CD4-positive, alpha-beta T cell treated with Interleukin-1 beta for 1 hour (primary cell): ENCODE data around the gene KCNJ13.

Source experiments
- DNase-seq, 2 donors: peaks; one replicate each; pipeline ENCODE4 v3.0.0-alpha.2; 2020 to 2022

KCNJ13 gene

GRCh38 chr2:232776435-232776834, at the start of gene KCNJ13:
TSS of gene KCNJ13 (minus strand) at chr2:232776565. CDS start at chr2:232771362, 5,203 bp downstream.
- no peak for DNase-seq

DNA sequence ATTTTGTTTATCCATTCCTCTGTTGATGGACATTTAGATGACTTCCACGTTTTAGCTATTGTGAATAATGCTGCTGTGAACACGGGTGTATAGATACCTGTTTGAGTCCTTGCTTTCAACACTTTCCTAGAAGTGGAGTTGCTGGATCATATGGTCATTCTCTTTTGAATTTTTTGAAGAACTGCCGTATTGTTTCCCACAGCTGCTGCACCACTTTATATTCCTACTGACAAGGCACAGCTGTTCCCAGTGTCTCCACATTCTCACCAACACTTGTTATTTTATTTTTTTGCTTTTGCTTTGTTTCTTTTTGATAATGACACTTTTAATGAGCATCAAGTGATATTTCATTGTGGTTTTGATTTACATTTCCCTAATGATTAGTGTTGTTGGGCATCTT, 41.4 kb upstream of the KCNJ13 start:
- DNase-seq: no peak

GRCh38 chr2:232816657-232817056, 40.3 kb upstream of the KCNJ13 start:
- DNase-seq: no peak

DNA sequence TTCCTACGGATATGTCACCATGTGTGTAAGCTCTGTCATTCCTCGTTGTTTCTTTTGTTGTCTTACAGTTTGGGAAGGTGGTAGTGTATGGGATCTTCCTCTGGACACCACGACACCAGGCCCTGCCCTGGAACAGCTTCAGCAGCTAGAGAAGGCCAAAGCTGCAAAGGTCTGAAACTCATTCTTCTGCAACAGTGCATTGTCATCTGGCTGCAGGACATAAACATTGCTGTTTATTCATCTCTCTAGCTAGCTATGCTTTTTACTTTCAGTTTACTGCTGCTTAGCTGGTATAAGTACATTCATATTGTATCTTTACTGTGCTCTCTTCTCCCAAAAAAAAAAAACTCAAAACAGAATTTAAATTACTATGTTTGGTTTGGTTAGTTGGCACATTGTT, 39.2 kb upstream of the KCNJ13 start:
- DNase-seq: no peak

DNA sequence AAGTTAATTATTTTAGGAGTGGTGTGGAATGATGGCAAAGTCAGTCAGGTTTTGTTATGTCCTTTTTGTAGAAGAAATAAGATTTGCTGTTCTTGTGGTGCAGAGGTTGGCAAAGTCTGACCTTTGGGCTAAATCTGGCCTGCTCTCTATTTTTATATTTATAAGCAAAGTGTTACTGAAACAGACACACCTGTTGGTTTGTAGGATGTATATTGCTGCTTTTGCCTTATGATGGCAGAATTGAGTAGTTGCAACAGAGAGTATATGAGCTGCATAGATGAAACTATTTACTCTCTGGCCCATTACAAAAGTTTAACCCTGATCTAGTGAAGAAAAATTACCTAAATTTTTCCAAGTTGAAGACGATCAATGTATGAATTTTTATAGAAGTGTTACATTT, 34.1 kb upstream of the KCNJ13 start:
- no peak for DNase-seq

DNA sequence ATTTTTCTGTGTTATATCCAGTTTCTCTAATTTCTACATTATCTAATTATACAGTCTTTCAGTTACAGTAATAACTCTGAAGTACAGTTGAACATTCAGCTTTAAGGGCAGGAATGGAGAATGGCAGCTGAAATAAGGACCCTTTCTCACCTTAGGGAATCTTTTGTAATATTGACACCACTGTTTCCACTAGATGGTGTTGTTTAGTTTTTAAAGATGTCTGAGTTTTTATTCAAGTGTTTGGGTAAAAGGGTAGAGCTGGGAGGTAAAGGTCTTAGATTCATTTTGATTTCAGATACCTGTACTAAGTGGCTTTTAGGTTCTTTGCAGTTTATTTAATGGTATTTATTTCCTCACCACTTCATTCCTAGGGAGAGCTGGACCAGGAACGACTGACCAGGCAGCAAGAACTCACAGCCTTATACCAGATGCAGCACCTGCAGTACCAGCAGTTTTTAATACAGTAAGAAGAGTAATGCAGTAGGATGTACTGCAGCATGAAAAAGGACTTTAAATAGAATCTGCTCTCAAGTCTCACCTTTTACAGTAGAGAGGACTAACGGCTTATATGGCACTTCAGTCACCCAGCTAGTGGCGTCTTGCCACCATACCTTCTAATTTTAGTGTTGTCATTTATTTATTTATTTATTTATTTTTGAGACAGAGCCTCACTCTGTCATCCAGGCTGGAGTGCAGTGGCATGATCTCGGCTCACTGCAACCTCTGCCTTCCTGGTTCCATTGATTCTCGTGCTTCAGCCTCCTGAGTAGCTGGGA, 33.2 kb upstream of the KCNJ13 start:
- no peak for DNase-seq

DNA sequence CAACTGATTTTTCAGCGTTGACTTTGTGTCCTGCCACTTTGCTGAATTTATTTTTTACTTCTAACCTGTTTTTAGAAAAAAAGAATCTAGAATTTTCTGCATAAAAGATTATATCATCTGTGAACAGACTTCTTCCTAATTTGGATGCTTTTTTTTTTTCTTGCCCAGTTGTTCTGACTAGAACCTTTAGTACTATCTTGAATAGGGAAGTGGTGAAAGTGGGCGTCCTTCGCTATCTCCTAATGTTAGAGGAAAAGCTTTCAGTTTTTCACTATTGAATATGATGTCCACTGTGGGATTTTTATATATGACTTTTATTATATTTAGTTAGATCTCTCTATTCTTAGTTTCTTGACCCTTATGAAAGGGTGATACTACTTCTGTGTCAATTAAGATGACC, 25.7 kb upstream of the KCNJ13 start:
- no peak for DNase-seq

DNA sequence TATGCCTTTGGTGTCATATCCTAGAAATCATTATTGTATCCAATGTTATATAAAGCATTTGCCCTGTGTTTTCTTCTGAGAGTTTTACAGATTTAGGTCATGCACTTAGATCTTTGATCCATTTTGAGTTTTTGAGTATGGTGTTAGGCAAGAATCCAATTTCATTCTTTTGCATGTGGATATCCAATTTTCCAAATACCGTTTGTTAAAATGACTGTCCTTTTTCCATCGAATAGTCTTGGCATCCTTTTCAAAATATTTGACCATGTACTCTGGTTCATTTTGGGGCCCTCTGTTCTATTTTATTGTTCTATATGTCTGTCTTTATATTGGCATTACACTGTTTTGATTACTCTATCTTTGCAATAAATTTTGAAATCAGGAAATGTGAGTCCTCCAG, 23.8 kb upstream of the KCNJ13 start:
- no peak for DNase-seq

DNA sequence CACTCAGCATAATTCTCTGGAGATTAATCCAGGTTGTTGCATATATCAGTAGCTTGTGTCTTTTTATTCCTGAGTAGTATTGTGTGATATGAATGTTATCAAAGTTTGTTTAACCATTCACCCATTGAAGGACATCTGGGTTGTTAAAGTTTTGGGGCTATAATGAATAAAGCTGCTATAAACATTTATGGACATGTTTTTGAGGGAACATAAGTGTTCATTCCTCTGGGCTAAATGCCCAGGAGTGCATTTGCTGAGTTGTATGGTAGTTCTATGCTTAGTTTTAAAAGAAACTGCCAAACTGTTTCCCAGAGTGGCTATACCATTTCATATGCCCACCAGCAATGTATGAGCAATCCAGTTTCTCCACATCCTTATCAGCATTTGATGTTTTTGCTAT, 21.8 kb upstream of the KCNJ13 start:
- DNase-seq: no peak

DNA sequence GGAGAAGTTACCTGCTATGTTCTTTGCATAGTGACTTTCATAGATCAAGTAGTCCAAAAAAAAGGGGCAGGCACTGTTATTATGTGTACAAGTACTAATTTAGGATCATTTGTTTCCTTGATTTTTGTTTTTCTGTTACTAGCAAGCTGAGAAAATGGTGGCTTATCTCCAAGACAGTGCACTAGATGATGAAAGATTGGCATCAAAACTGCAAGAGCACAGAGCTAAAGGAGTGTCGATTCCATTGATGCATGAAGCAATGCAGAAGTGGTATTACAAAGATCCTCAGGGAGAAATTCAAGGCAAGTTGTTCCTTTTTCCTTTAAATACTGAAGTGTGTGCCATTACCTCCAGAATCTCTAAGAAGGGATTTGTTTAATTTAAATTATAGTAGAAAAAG, 19.6 kb upstream of the KCNJ13 start:
- DNase-seq: no peak

DNA sequence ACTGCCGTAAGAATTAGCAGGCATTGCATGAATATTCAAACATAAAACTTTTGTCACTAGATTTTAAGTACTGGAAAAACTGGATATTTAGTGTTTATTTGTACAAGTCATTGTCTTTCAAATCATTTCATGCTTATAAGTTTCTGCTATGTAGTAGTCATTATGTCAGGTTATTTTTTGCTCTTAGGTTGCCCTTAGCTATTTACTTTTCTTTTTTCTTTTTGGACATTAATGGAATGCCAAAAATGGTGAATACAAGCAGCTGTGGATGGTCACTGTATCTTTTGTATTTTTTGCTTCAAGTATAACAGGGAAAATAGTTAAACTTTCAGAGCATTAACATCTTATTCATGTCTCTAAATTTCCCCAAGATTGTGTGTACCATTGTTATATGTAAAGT, 18.6 kb upstream of the KCNJ13 start:
- no peak for DNase-seq

GRCh38 chr2:232793271-232793670, 16.9 kb upstream of the KCNJ13 start:
- DNase-seq: no peak

DNA sequence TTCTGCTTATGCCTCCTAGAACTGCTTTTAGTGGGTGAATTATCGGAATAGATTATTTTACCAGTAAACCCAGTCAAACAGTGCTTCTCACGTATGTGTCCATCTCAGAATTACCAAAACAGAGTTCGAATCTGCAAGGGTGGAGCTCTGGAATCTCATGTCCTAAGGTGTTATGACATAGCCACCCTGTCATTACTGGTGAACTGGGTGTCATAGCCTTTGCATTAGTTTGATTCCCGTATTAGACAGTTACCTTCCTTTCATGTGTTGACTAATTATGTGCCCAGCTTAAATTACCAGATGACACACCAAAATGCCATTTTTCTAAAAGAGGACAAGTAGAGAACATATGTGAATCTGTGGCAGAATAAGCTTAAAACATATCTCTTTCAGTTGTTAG, 15.2 kb upstream of the KCNJ13 start:
- DNase-seq: no peak

DNA sequence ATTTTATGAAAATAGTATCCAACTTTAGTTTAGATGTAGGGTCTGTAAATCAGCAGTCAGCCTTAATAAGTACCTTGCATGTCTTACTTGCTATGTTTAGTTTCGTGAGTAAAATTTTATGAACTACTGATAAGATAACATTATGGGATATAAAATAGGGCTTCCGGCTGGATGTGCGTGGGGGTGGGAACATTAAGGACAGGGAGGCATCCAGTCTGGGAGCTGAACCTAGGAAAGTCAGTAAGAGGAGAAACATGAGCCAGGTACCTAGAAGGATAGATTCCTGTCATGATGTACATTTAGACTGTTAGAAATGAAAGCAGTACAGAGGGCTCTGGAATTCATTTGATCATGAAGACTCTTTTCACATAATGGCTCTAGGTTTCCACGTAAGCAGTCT, 12.7 kb upstream of the KCNJ13 start:
- no peak for DNase-seq

DNA sequence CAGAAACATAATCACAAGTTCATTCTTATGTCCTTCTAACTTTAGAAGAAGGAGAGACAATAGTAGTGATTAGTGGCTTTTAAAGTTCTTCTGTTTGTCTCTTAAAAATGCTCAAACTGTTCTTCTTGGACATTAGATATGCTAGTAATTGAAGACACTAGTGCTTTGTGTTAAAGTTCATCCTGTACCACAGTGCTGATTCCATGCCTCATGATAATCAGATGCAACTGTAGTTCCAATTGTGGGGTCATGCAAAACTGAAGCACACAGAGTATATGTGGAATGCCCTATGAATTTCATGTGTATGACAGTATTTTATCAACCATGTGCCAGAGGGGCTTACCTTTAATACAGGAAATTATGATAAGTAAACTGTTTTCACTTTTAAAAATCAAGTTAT, 11.4 kb upstream of the KCNJ13 start:
- no peak for DNase-seq

DNA sequence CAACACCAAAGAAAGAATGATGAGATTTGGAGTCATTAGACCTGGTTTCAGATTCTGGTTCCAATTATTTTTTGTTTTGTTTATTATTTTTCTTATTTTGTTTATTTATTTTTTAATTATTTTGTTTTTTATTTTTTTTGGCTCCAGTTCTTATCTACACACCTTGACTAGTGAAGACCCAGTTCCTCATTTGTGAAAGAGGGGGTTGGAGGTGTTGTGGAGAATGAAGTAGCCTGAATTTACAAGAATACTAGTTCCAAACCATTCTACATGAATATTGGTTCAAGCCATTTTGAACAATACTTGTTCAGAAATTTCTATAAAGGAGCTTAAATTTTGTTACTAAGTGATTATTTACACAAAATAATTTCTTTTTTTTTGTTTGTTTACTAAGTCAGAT, 6.9 kb upstream of the KCNJ13 start:
- DNase-seq: no peak

DNA sequence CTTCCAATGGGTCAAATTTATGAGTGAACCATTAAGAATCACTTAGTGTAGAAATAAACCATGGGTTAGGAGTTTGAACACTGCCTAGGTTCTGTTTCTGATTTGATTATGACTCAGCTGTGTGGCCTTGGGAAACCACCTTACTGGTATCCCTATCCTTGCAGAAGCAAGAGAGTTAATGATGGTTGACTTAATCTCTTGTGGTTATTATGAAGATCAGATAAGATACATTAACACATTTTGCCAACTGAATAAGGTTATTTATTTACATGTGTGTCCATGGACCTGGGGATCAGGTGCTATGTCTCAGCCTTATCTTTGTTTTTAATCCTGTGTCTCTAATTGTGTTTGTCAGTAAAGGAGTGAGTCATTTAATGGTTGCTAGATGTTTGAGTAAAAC, 5.4 kb upstream of the KCNJ13 start:
- peak in 1 of 2 donors; percentile 18 for DNase-seq

GRCh38 chr2:232779934-232780333, 3.6 kb upstream of the KCNJ13 start:
- DNase-seq: no peak

GRCh38 chr2:232779465-232779864, 3.1 kb upstream of the KCNJ13 start:
- no peak for DNase-seq

- DNase-seq: no peak
These were observed 911 bp upstream of the KCNJ13 start for GRCh38 chr2:232777276-232777675.

DNA sequence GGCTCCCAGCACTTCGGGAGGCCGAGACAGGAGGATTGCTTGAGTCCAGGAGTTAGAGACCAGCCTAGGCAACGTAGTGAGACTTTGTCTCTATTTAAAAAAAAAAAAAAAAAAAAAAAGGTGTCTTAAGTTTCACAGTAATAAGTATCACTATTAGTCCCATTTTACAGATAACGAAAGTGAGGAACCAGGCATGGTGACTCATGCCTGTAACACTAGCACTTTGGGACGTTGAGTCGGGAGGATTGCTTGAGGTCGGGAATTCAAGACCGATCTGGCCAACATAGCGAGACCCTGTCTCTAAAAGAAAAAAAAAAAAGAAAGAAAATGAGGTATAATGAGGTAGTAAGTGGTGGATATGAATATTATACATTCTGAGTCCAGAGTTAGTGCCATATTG, 2.5 kb downstream of the KCNJ13 start:
- DNase-seq: no peak

DNA sequence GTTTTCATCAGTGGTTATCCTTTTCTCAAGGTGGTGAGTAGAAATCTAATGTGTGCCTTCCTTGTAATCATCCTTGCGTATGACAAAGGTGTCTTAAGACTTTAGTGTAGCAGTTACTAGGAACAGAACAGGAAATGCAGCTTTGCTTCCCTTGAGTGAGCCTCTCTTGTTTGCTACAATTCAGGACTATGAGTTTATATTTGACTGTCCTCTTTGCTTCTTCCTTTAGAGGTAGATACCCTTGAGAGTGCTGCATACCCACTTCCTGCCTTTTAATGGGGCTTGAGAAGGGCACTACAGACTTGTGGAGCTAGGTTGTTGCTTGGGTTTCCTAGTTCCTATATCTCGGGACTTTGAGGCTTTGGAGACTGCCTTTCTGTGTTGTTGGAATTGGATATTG, 3.8 kb downstream of the KCNJ13 start:
- no peak for DNase-seq

DNA sequence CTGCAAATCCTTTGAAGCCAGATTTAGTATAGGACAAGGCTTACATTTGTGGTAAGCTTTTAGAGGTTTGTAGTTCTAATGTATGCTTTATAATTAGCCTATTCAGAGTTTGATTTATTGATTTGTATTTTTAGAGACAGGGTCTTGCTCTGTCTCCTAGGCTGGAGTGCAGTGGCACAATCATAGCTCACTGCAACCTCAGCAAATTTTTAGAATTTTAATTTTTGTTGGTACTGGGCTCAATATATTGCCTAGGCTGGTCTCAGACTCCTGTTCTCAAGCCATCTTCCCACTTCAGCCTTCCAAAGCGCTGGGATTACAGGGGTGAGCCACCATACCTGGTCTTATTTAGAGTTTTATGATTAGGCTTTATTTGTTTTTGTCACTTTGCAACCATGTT, 4.5 kb downstream of the KCNJ13 start:
- no peak for DNase-seq

DNA sequence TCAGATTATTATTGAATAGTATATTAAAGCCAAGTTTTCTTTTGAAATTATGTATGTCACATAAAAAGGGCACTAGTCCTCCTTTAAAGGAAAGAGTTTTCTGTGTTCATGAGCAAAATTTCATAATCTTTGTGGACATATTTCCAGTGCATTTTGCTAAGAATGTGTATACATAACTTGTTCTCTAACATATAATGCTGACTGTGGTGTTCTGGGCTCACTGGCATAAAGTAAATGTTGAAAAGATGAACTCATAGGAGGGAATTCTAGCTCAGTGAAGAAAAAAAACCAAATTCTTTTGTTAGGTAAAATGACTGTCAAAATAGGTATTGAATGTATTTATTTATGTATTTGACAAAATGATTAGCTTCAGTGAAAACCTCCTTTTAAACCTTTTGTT, 6.2 kb downstream of the KCNJ13 start:
- DNase-seq: no peak

- DNase-seq: no peak
These were observed 8.5 kb downstream of the KCNJ13 start for GRCh38 chr2:232767866-232768265.
